Measurements from ENCODE around the gene NELFA. TPM values are rescaled to one million over a fixed set of nuclear protein-coding genes. Genes with fewer than 3 reads are reported as not detected.
"Not testable (repeated sequence)": the region's sequence is repeated elsewhere in the genome, so short reads cannot be mapped to it uniquely, and the experiment has no call there.

NELFA gene
- total RNA-seq, 1 experiment from 2014 or later: 55.0 TPM

- H2BK20ac ChIP-seq (ENCODE audit: low read depth, low read length, poor library complexity, severe bottlenecking): no peak overlapping the region
- Mint-ChIP-seq H3K27ac (no peak overlapping the region), H3K27me3 (ENCODE audit: low read depth) (peaks cover 60% of the 10 kb centered on the region), H3K4me3 (no peak overlapping the region), H3K4me1 (peaks cover 10 to 12% of the 10 kb centered on the region in 2 experiments), H3K36me3 (ENCODE audit: insufficient read depth in 1 of 3, low read depth in 3 of 3) (peaks cover 0 to 8% (median 3%) of the 10 kb centered on the region in 3 experiments; a peak in 3 of 7 replicates), H3K9me3 (peaks cover 16 to 18% of the 10 kb centered on the region in 2 experiments)
- no peak overlapping the region for H3K27ac ChIP-seq (ENCODE audit: insufficient read length, low read depth, low read length)
- DNase-seq: no peak
- no peak overlapping the region for H3K18ac ChIP-seq (ENCODE audit: insufficient read length, low read depth, low read length)
- H3K56ac ChIP-seq (ENCODE audit: insufficient read length, low read depth, low read length): no peak overlapping the region
- H4K91ac ChIP-seq (ENCODE audit: insufficient read length, low read depth, low read length): no peak overlapping the region
- H2BK12ac ChIP-seq (ENCODE audit: insufficient read length, low read depth, low read length): no peak overlapping the region
- H4K20me1 ChIP-seq (ENCODE audit: control insufficient read depth, insufficient read depth, insufficient read length): no peaks in the 10 kb centered on the region
- H2BK15ac ChIP-seq (ENCODE audit: low read depth, low read length): no peak overlapping the region
- H4K5ac ChIP-seq (ENCODE audit: insufficient read length, low read depth, low read length): no peak overlapping the region
- no peaks in the 10 kb centered on the region for H3K23me2 ChIP-seq (ENCODE audit: insufficient read length, low read depth, low read length, poor library complexity, severe bottlenecking)
- no peak overlapping the region for H3K9ac ChIP-seq (ENCODE audit: extremely low read depth, insufficient read length, low read length)
- no peaks in the 10 kb centered on the region for H3K27me3 ChIP-seq (ENCODE audit: insufficient read depth, low read length)
- no peak overlapping the region for H3T11ph ChIP-seq (ENCODE audit: low read length)
- H2BK5ac ChIP-seq (ENCODE audit: insufficient read length, low read length): no peak overlapping the region
- no peak overlapping the region for H2AFZ ChIP-seq (ENCODE audit: low read length)
- H3K14ac ChIP-seq (ENCODE audit: insufficient read depth, low read length): no peak overlapping the region
- H2BK120ac ChIP-seq (ENCODE audit: low read depth, low read length, poor library complexity, severe bottlenecking): no peak overlapping the region
- H3K79me1 ChIP-seq (ENCODE audit: insufficient read depth, low read depth, low read length, poor library complexity, severe bottlenecking): no peaks in the 10 kb centered on the region
- H3K4ac ChIP-seq (ENCODE audit: low read depth, low read length): no peak overlapping the region
- no peak overlapping the region for H3K4me2 ChIP-seq (ENCODE audit: insufficient read depth, insufficient read length, low read length)
- no peak overlapping the region for H2AK5ac ChIP-seq (ENCODE audit: insufficient read length, low read length)
- H3K23ac ChIP-seq (ENCODE audit: insufficient read length, low read depth, low read length): no peak overlapping the region
- H3K4me1 ChIP-seq (ENCODE audit: insufficient read depth, low read length): no peaks in the 10 kb centered on the region
- no peak overlapping the region for H4K8ac ChIP-seq (replicated peaks; ENCODE audit: insufficient read length, low read depth, low read length)
- H3K9me3 ChIP-seq (ENCODE audit: control insufficient read depth, low read depth, low read length): no peaks in the 10 kb centered on the region
- H3K79me2 ChIP-seq (ENCODE audit: insufficient read depth, low read length): no peaks in the 10 kb centered on the region
- TF ChIP-seq CTCF (conservative IDR thresholded peaks at IDR 0.05): no peak
Observed at GRCh38 chr4:2024683-2025082, 15.9 kb upstream of the NELFA start.

GRCh38 chr4:2021358-2022018, 12.7 kb upstream of the NELFA start:
- not testable (repeated sequence) for H2BK15ac ChIP-seq (ENCODE audit: low read depth, low read length); H3K56ac ChIP-seq (ENCODE audit: insufficient read length, low read depth, low read length); H2BK120ac ChIP-seq (ENCODE audit: low read depth, low read length, poor library complexity, severe bottlenecking); H3K4ac ChIP-seq (ENCODE audit: low read depth, low read length); H3K9ac ChIP-seq (ENCODE audit: extremely low read depth, insufficient read length, low read length); H2AFZ ChIP-seq (ENCODE audit: low read length); H3K4me1 ChIP-seq (ENCODE audit: insufficient read depth, low read length); H4K91ac ChIP-seq (ENCODE audit: insufficient read length, low read depth, low read length); H3K36me3 Mint-ChIP-seq (ENCODE audit: insufficient read depth in 1 of 3, low read depth in 3 of 3); H4K8ac ChIP-seq (replicated peaks; ENCODE audit: insufficient read length, low read depth, low read length); H2AK5ac ChIP-seq (ENCODE audit: insufficient read length, low read length); H4K20me1 ChIP-seq (ENCODE audit: control insufficient read depth, insufficient read depth, insufficient read length); H2BK20ac ChIP-seq (ENCODE audit: low read depth, low read length, poor library complexity, severe bottlenecking); H3K79me2 ChIP-seq (ENCODE audit: insufficient read depth, low read length); H3K14ac ChIP-seq (ENCODE audit: insufficient read depth, low read length); H3K27ac Mint-ChIP-seq; H3K27ac ChIP-seq (ENCODE audit: insufficient read length, low read depth, low read length); H4K5ac ChIP-seq (ENCODE audit: insufficient read length, low read depth, low read length); H3K23me2 ChIP-seq (ENCODE audit: insufficient read length, low read depth, low read length, poor library complexity, severe bottlenecking); H3K79me1 ChIP-seq (ENCODE audit: insufficient read depth, low read depth, low read length, poor library complexity, severe bottlenecking); H2BK5ac ChIP-seq (ENCODE audit: insufficient read length, low read length); H3K18ac ChIP-seq (ENCODE audit: insufficient read length, low read depth, low read length); H3K27me3 ChIP-seq (ENCODE audit: insufficient read depth, low read length); H3K9me3 ChIP-seq (ENCODE audit: control insufficient read depth, low read depth, low read length); H3K4me2 ChIP-seq (ENCODE audit: insufficient read depth, insufficient read length, low read length); H3K23ac ChIP-seq (ENCODE audit: insufficient read length, low read depth, low read length); H3T11ph ChIP-seq (ENCODE audit: low read length); H2BK12ac ChIP-seq (ENCODE audit: insufficient read length, low read depth, low read length)
- DNase-seq: peak; percentile 42
- Mint-ChIP-seq H3K4me3 (peak overlapping the region in 1 of 2 experiments; percentile 23; a peak in 1 of 5 replicates), H3K4me1 (peaks cover 10 to 12% of the 10 kb centered on the region in 2 experiments), H3K27me3 (ENCODE audit: low read depth) (peaks cover 42% of the 10 kb centered on the region), H3K9me3 (peaks cover 9 to 11% of the 10 kb centered on the region in 2 experiments)
- no CpG with 5 or more reads among the region's 15 CpGs for WGBS (ENCODE audit: extremely low coverage, insufficient read length, low lambda C conversion rate)

All from H9 (cell line).